H1 (cell line): ENCODE data around the gene CHFR.

Experiments
- BCL11A ChIP-seq, 2 experiments: IDR thresholded peaks; one replicate each; pipeline ENCODE4 v1.6.1; 2011; ENCODE audit warnings: low read depth in 2 of 2, low read length in 2 of 2, mild to moderate bottlenecking in 2 of 2
- CEBPB ChIP-seq: IDR thresholded peaks from 2 replicates; pipeline ENCODE4 v1.6.1; 2012; ENCODE audit warnings: low read depth, low read length
- EZH2 ChIP-seq: fragments of 200-600 bp; sonication (generic); IDR thresholded peaks from 2 replicates; pipeline ENCODE4 v1.7.1; 2012; ENCODE audit warnings: low read depth, mild to moderate bottlenecking, moderate library complexity, low read length, inconsistent platforms; ENCODE audit not compliant: severe bottlenecking
- KDM1A ChIP-seq: fragments of 200-600, 300-600 bp; sonication (generic); IDR thresholded peaks from 2 replicates; pipeline ENCODE4 v1.7.1; 2016; ENCODE audit warnings: mild to moderate bottlenecking, low read length, borderline replicate concordance
- POLR2A ChIP-seq, 2 experiments: IDR thresholded peaks; 1 replicate in 1 of 2; 2 replicates in 1 of 2; pipeline ENCODE4 v1.6.1; 2011; ENCODE audit warnings: low read depth in 2 of 2, low read length in 2 of 2, mild to moderate bottlenecking in 2 of 2; ENCODE audit errors: control extremely low read depth in 1 of 2
- RNF2 ChIP-seq: fragments of 200-900, 300-1000 bp; sonication (generic); IDR thresholded peaks from 2 replicates; pipeline ENCODE4 v1.7.1; 2016; ENCODE audit warnings: borderline replicate concordance, low read depth, mild to moderate bottlenecking, antibody characterized with exemption, low read length; ENCODE audit not compliant: poor library complexity, severe bottlenecking; ENCODE audit errors: missing control alignments
- SP1 ChIP-seq: IDR thresholded peaks from 2 replicates; pipeline ENCODE4 v1.6.1; 2011; ENCODE audit warnings: low read depth, low read length
- YY1 ChIP-seq: IDR thresholded peaks from 2 replicates; pipeline ENCODE4 v1.6.1; 2011; ENCODE audit warnings: low read depth, mild to moderate bottlenecking, low read length

DNA sequence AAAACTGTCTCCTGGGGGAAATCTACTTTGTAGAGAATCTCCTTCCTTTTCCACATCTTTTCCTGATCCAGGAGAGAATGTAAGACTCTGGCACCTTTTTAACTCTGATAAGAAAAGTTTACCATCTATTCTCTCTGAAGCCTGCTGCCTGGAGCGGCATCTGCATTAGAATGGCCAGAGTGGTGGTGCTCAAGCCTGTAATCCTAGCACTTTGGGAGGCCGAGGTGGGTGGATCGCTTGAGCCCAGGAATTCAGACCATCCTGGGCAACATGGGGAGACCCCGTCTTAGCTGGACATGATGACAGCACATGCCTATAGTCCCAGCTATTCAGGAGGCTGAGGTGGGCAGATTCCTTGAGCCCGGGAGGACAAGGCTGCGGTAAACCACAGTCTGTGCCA lies 1.4 kb upstream of the CHFR start:
- TF ChIP-seq RNF2, result no peak
- no peak for TF ChIP-seq CEBPB
- no peak for TF ChIP-seq YY1
- TF ChIP-seq POLR2A (IDR thresholded peaks at IDR 0.05; ENCODE audit: control extremely low read depth in 1 of 2, low read depth in 2 of 2, low read length in 2 of 2), result no peak; a peak in 1 of 3 replicates
- TF ChIP-seq EZH2, result no peak
- TF ChIP-seq BCL11A (IDR thresholded peaks at IDR 0.05; ENCODE audit: low read depth in 2 of 2, low read length in 2 of 2), result no peak
- no peak for TF ChIP-seq KDM1A
- 0 out of 2 replicates have a peak, but pooled peaks have one; percentile 21 for TF ChIP-seq SP1
